Colonic mucosa (tissue), 4 donors: ENCODE measurements around the gene USP36. TPM values are rescaled to one million over a fixed set of nuclear protein-coding genes. Genes with fewer than 3 reads are reported as not detected.

ENCODE experiments used
- DNase-seq: peaks from one replicate; pipeline ENCODE4 v3.0.0-alpha.2; 2020
- H3K27ac ChIP-seq: fragments of 200-600 bp; one replicate; pipeline ENCODE4 v1.8.0; 2021
- H3K27me3 ChIP-seq: fragments of 200-600 bp; one replicate; pipeline ENCODE4 v1.8.0; 2021
- H3K36me3 ChIP-seq: fragments of 200-600 bp; one replicate; pipeline ENCODE4 v1.8.0; 2021
- H3K4me1 ChIP-seq: fragments of 200-600 bp; one replicate; pipeline ENCODE4 v1.8.0; 2021; ENCODE audit warnings: mild to moderate bottlenecking
- H3K4me3 ChIP-seq: fragments of 200-600 bp; one replicate; pipeline ENCODE4 v1.8.0; 2021
- H3K9ac ChIP-seq, 2 donors: one replicate each; pipeline ENCODE4 v1.7.0; 2013; ENCODE audit warnings: control low read depth in 2 of 2, low read depth in 2 of 2, low read length in 2 of 2
- H3K9me3 ChIP-seq: fragments of 200-600 bp; one replicate; pipeline ENCODE4 v1.8.0; 2021
- CTCF ChIP-seq: fragments of 200-600 bp; IDR thresholded peaks from one replicate; pipeline ENCODE4 v1.8.0; 2022; ENCODE audit warnings: antibody characterized with exemption, mild to moderate bottlenecking
- intact Hi-C: fragments of 100-400 bp; cut with DNase I; formaldehyde crosslinking; loops from one replicate; pipeline ENCODE4 v1.14.1; 2022
- total RNA-seq, 2 donors: library from RNA; stranded (reverse); fragmentation: NEBNext Ultra II Directional in 1 of 2; extraction: Animal tissue kit (Norgen Biotek cat#: 25700) in 1 of 2; gene quantifications; one replicate each; pipeline ENCODE4 v1.2.1, GENCODE V29; 2021
- donor health status: healthy.
- donor health status: DM: no; HTN: no; CAD: no.
- donor health status: DM: no; HTN: no; CAD: no.

Gene USP36
- total RNA-seq, 2 donors from 2014 or later: 27.4 to 32.6 TPM

DNA sequence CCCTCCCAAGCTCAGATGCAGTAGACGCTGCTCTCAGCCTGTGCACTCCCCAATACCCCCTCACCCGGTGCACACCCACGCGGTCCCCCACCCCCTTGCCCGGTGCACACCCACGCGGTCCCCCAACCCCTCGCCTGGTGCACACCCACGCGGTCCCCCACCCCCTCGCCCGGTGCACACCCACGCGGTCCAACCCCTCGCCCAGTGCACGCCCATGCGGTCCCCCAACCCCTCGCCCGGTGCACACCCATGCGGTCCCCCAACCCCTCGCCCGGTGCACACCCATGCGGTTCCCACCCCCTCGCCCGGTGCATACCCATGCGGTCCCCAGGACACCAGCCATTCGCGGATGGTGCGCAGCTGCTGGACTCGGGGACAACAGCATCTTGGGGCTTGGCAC, 38.6 kb downstream of the USP36 start:
- Histone ChIP-seq H3K4me1 (no peaks in the 10 kb centered on the region), H3K27ac (no peak overlapping the region), H3K9me3 (no peaks in the 10 kb centered on the region), H3K9ac (no peak overlapping the region), H3K27me3 (no peaks in the 10 kb centered on the region), H3K36me3 (peaks cover 16% of the 10 kb centered on the region), H3K4me3 (no peak overlapping the region)
- DNase-seq: no peak
- TF ChIP-seq CTCF: no peak
- intact Hi-C loops: no loop called here

GRCh38 chr17:78800132-78800931, 40.3 kb downstream of the USP36 start:
- no peak for DNase-seq
- no peak overlapping the region for H3K4me3 ChIP-seq
- no peak for TF ChIP-seq CTCF
- H3K9me3 ChIP-seq: no peaks in the 10 kb centered on the region
- no peak overlapping the region for H3K27ac ChIP-seq
- H3K4me1 ChIP-seq: no peaks in the 10 kb centered on the region
- peaks cover 23% of the 10 kb centered on the region for H3K36me3 ChIP-seq
- no peak overlapping the region for H3K9ac ChIP-seq
- intact Hi-C loops: no loop called here
- no peaks in the 10 kb centered on the region for H3K27me3 ChIP-seq

DNA sequence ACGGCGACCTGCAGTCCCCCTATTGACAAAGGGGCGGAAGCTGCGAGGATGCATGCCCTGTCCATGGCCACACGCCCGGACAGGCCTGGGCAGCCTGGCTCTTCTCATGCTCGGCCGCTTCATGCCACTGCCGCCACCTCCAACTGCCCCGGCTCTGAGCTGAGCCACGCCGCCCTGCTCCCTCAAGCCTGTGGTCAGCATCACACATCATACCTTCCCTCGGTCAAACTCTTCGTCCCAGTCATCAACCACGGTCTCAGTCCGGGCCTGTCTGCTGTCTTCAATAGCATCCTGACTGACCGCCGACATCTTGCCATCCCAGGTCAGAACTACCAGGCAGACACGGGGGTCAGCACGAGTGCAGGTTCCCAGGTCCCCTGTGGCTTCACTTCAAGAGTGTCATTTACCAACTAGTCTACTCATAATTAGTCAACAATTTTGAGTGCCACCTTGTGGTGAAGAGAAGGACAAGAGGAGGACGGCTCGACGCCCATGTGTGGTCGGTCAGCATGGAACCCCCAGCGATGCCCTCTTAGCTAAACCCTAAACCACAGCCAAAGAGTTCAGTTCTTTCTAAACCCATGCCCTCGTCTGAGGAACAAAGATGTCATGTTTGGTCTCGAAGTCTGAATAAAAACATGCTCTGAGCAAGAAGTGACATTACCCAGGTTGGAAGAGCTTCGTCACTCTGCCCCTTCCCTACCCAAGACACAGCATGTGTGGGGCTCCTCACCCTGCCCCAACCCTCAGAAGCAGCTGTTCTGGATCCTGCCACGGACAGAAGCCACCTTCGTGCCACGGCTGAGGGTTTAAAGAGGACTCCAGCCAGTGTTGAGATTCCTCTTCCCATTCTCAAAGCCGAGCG, 41.7 kb downstream of the USP36 start:
- H3K27me3 ChIP-seq: no peaks in the 10 kb centered on the region
- H3K4me1 ChIP-seq: no peaks in the 10 kb centered on the region
- no peak overlapping the region for H3K4me3 ChIP-seq
- TF ChIP-seq CTCF: no peak
- DNase-seq: no peak
- H3K36me3 ChIP-seq: peaks cover 25% of the 10 kb centered on the region
- intact Hi-C loops: loop anchor here (5.0 kb wide), 1 partner anchor 302 kb away; no protein-coding TSS in a partner anchor
- no peaks in the 10 kb centered on the region for H3K9me3 ChIP-seq
- H3K9ac ChIP-seq: no peak overlapping the region
- no peak overlapping the region for H3K27ac ChIP-seq

DNA sequence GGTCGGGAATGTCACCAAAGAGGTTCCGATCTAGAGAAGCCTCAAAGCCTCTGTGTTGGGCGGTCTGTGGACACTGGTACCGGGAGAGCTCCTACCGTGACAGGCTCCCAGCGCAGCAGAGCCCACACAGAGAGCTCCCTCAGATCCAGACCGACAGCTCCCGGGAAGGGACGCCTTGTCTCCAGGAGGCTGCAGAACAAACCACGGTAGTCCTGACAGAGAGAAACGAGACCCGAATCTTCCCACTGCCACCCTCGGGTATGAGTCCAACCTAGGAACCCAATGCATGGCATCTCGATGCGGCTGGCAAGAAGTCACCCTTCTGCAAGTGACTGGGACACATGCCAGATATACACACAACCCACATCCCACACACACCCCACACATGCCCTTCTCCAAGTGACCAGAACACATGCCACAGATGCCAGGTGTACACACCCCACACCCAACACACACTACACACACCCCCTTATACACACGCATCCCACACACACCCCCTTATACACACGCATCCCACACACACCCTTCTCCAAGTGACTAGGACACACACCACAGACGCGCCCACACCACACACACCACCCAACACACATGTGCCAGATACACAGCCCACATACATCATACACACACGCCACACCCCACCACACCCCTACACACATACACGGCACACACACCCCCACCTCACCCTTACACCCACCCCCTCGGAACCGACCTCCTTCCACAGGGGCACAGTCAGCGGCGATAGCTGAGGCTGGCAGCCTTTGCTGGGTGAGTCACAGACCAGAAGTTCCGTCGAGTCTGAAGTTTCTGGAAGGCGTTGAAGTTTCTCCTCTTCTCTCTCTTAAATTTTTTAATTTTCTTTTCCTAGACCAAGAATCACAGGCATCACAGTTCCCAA, 42.7 kb downstream of the USP36 start:
- H3K27me3 ChIP-seq: no peaks in the 10 kb centered on the region
- H3K9me3 ChIP-seq: no peaks in the 10 kb centered on the region
- peaks cover 19% of the 10 kb centered on the region for H3K36me3 ChIP-seq
- no peak for DNase-seq
- no peak overlapping the region for H3K4me3 ChIP-seq
- H3K9ac ChIP-seq: no peak overlapping the region
- intact Hi-C loops: loop anchor here (5.0 kb wide), 1 partner anchor 301 kb away; no protein-coding TSS in a partner anchor
- no peak overlapping the region for H3K27ac ChIP-seq
- no peak for TF ChIP-seq CTCF
- no peaks in the 10 kb centered on the region for H3K4me1 ChIP-seq

- Histone ChIP-seq H3K9me3 (no peaks in the 10 kb centered on the region), H3K9ac (no peak overlapping the region), H3K4me1 (no peaks in the 10 kb centered on the region), H3K27ac (no peak overlapping the region), H3K27me3 (no peaks in the 10 kb centered on the region), H3K36me3 (peaks cover 19% of the 10 kb centered on the region), H3K4me3 (no peak overlapping the region)
- intact Hi-C loops: loop anchor here (5.0 kb wide), 1 partner anchor 300 kb away; no protein-coding TSS in a partner anchor
- no peak for DNase-seq
- no peak for TF ChIP-seq CTCF
Measured at GRCh38 chr17:78797213-78797612, 43.4 kb downstream of the USP36 start.
